Tibial nerve (tissue), 4 donors: ENCODE measurements around the gene CAPZA2. TPM values are rescaled to one million over a fixed set of nuclear protein-coding genes. Genes with fewer than 3 reads are reported as not detected.
"Not testable (repeated sequence)": the region's sequence is repeated elsewhere in the genome, so short reads cannot be mapped to it uniquely, and the experiment has no call there.

Experiments
- DNase-seq, 2 donors: peaks; one replicate each; pipeline ENCODE4 v3.0.0-alpha.2; 2019; ENCODE audit warnings: low spot score in 2 of 2
- H3K27ac ChIP-seq, 4 donors: fragments of 200-600 bp; sonication (generic) in 3 of 4; one replicate each; pipeline ENCODE4 v1.5.1; 2017 to 2019; ENCODE audit warnings: mild to moderate bottlenecking in 1 of 4
- H3K27me3 ChIP-seq, 2 donors: fragments of 200-600 bp; sonication (generic) in 1 of 2; one replicate each; pipeline versions ENCODE4 v1.5.1 to v1.6.0; 2017 to 2019
- H3K36me3 ChIP-seq, 3 donors: fragments of 200-600 bp; sonication (generic); one replicate each; pipeline ENCODE4 v1.5.1; 2018 to 2019
- H3K4me1 ChIP-seq, 4 donors: fragments of 200-600 bp; sonication (generic) in 3 of 4; one replicate each; pipeline ENCODE4 v1.5.1; 2017 to 2019
- H3K4me3 ChIP-seq, 4 donors: fragments of 200-600 bp; sonication (generic) in 3 of 4; one replicate each; pipeline ENCODE4 v1.5.1; 2017 to 2019; ENCODE audit warnings: mild to moderate bottlenecking in 1 of 4, moderate library complexity in 1 of 4
- H3K9me3 ChIP-seq, 4 donors: fragments of 200-600 bp; sonication (generic) in 3 of 4; one replicate each; pipeline ENCODE4 v1.5.1; 2017 to 2019
- EP300 ChIP-seq, 2 donors: sonication (generic); formaldehyde crosslinking; IDR thresholded peaks; one replicate each; pipeline ENCODE4 v1.6.1; 2017; ENCODE audit warnings: antibody characterized with exemption in 2 of 2, mild to moderate bottlenecking in 1 of 2
- POLR2A ChIP-seq, 2 donors: fragments of 450-650 bp; IDR thresholded peaks; one replicate each; pipeline ENCODE4 v1.6.1; 2017; ENCODE audit warnings: antibody characterized with exemption in 2 of 2, mild to moderate bottlenecking in 2 of 2, moderate library complexity in 2 of 2
- whole genome bisulfite sequencing, 2 donors: methylation state at CpG; one replicate each; pipeline ENCODE4 v1.1.5; 2018; 5-methylcytosine and 5-hydroxymethylcytosine counted together
- small RNA-seq: library from RNA; depleted of rRNA; stranded (forward); fragments of <200 nt; gene quantifications from one replicate; pipeline ENCODE3, GENCODE V24; 2016
- total RNA-seq, 4 donors: library from RNA; depleted of rRNA; stranded (reverse); fragments of >200 nt; gene quantifications; one replicate each; pipeline ENCODE4 v1.1.0, GENCODE V29; 2016
- TF ChIP-seq, protein P1 (sequence below), 5 experiments: fragments of 200-600 bp in 3 of 5; fragments of 450-650 bp in 2 of 5; sonication (generic) in 3 of 5; IDR thresholded peaks; one replicate each; pipeline ENCODE4 v1.5.1; 2016 to 2019; ENCODE audit warnings: antibody characterized with exemption in 5 of 5, mild to moderate bottlenecking in 3 of 5, moderate library complexity in 2 of 5

Gene CAPZA2
- total RNA-seq, 4 donors from 2014 or later: 55.5 to 127 (median 99.2) TPM

DNA sequence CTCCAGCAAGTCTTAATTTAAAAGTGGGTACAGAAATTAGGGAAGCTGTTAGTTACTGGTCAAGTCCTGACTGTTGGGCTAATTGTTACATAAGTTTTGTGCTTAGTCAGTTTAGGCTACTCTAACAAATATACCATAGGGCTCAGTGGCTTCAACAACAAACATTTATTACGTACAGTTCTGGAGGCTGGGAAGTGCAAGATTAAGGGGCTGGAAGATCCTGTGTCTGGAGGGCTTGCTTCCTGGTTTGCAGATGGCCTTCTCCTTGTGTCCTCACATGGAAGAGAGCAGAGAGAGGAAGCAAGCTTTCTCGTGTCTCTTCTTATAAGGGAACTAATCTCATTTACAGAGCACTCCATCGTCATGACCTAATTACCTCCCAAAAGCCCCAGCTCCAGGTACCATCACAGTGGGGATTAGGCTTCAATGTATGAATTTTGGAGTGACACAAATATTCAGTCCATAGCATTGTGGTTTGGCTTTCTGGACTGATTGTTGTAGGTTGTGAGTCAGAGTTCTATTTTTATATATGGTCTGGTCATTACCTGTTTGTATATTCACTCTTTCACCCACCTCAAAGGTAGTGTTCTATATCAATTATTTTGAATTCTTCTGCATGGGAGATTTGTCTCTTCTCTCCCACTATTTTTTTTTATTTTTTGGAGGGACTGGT, 108.0 kb downstream of the CAPZA2 start:
- TF ChIP-seq POLR2A (IDR thresholded peaks at IDR 0.05): no peak
- TF ChIP-seq EP300 (IDR thresholded peaks at IDR 0.05): no peak
- TF ChIP-seq, protein P1, sequence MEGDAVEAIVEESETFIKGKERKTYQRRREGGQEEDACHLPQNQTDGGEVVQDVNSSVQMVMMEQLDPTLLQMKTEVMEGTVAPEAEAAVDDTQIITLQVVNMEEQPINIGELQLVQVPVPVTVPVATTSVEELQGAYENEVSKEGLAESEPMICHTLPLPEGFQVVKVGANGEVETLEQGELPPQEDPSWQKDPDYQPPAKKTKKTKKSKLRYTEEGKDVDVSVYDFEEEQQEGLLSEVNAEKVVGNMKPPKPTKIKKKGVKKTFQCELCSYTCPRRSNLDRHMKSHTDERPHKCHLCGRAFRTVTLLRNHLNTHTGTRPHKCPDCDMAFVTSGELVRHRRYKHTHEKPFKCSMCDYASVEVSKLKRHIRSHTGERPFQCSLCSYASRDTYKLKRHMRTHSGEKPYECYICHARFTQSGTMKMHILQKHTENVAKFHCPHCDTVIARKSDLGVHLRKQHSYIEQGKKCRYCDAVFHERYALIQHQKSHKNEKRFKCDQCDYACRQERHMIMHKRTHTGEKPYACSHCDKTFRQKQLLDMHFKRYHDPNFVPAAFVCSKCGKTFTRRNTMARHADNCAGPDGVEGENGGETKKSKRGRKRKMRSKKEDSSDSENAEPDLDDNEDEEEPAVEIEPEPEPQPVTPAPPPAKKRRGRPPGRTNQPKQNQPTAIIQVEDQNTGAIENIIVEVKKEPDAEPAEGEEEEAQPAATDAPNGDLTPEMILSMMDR (IDR thresholded peaks at IDR 0.05): no peak
- DNase-seq: no peak
- WGBS, 2 donors: 76% methylated on average over 3 of the region's 3 CpGs

DNA sequence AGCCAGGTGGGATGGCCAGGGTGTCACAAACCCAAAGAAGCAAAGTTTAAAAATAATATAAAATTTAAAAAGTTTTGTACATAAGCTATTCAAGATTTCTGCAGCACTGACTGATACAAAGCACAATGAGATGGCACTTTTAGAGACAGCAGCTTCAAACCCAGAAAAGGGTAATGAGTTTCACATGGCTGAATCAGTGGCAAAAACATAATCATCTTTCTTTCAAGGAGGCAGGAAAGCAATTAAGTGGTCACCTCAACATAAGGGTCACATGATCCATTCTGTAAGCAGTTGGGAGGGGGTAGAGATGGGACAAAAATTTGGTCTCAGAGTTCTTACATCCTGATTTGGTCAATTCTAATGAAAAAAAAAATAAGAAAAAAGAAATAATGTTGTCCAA, 108.8 kb downstream of the CAPZA2 start:
- H3K9me3 ChIP-seq, H3K4me1 ChIP-seq, H3K4me3 ChIP-seq: not testable (repeated sequence)

More for the DNA sequence above, 108.0 kb downstream of the CAPZA2 start:
- Histone ChIP-seq H3K27ac (no peak overlapping the region), H3K9me3 (no peaks in the 10 kb centered on the region), H3K4me1 (no peaks in the 10 kb centered on the region), H3K27me3 (no peaks in the 10 kb centered on the region), H3K36me3 (no peaks in the 10 kb centered on the region), H3K4me3 (no peak overlapping the region)

More for the DNA sequence above, 108.8 kb downstream of the CAPZA2 start:
- H3K27me3 ChIP-seq, H3K36me3 ChIP-seq, H3K27ac ChIP-seq, DNase-seq: not testable (repeated sequence)

Small RNA genes lying within 50 kb of the gene (small RNA-seq; reads per million reads assigned to genes)
- gene RF00019 (not detected), gene RF02179 (not detected), gene RF02180 (not detected), gene RF02188 (not detected), gene RNA5SP239 (not detected)

Other genes with a start within 250 kb of the CAPZA2 start
- 10 to 100 TPM; 22.6 to 49.8 (median 37.1) TPM for gene MET, start 190.4 kb upstream of the CAPZA2 start, total RNA-seq
- 10 to 100 TPM; 13.5 to 24.9 (median 18.6) TPM for gene ST7, start 90.9 kb downstream of the CAPZA2 start, total RNA-seq